CMK (cell line): ENCODE measurements around the gene MRPS33.
"Not testable (repeated sequence)": the region's sequence is repeated elsewhere in the genome, so short reads cannot be mapped to it uniquely, and the experiment has no call there.

Experiments used
- DNase-seq: peaks from one replicate; pipeline ENCODE4 v3.0.0-alpha.2; 2010; ENCODE audit warnings: low read depth

MRPS33 gene

GRCh38 chr7:141012044-141012685, 2.6 kb downstream of the MRPS33 start:
- DNase-seq: no peak

- no peak for DNase-seq
Measured at GRCh38 chr7:141011443-141011842, 3.3 kb downstream of the MRPS33 start.

GRCh38 chr7:141003172-141004065, 11.3 kb downstream of the MRPS33 start:
- no peak for DNase-seq

GRCh38 chr7:141001546-141001945, 13.2 kb downstream of the MRPS33 start:
- DNase-seq: no peak

- no peak for DNase-seq
Measured at GRCh38 chr7:141001122-141001521, 13.6 kb downstream of the MRPS33 start.

- no peak for DNase-seq
Measured at GRCh38 chr7:140998715-140999114, 16.0 kb downstream of the MRPS33 start.

GRCh38 chr7:140992422-140992821, 22.3 kb downstream of the MRPS33 start:
- no peak for DNase-seq

GRCh38 chr7:140990193-140990962, 24.4 kb downstream of the MRPS33 start:
- DNase-seq: no peak

GRCh38 chr7:140989068-140989467, 25.7 kb downstream of the MRPS33 start:
- DNase-seq: no peak

- DNase-seq: no peak
Measured at GRCh38 chr7:140983802-140984201, 30.9 kb downstream of the MRPS33 start.

GRCh38 chr7:140982508-140982907, 32.2 kb downstream of the MRPS33 start:
- no peak for DNase-seq

- DNase-seq: no peak
Measured at GRCh38 chr7:140981951-140982350, 32.8 kb downstream of the MRPS33 start.

- no peak for DNase-seq
Measured at GRCh38 chr7:140977741-140978140, 37.0 kb downstream of the MRPS33 start.

GRCh38 chr7:140972876-140973829, 41.6 kb downstream of the MRPS33 start:
- no peak for DNase-seq

- no peak for DNase-seq
Measured at GRCh38 chr7:140972344-140972743, 42.4 kb downstream of the MRPS33 start.

- DNase-seq: no peak
Measured at GRCh38 chr7:140967438-140967837, 47.3 kb downstream of the MRPS33 start.

- DNase-seq: no peak
Measured at GRCh38 chr7:140966561-140967233, 48.1 kb downstream of the MRPS33 start.

GRCh38 chr7:140961117-140961516, 53.6 kb downstream of the MRPS33 start:
- no peak for DNase-seq

GRCh38 chr7:140956997-140957396, 57.8 kb downstream of the MRPS33 start:
- DNase-seq: not testable (repeated sequence)
